GM18505 (cell line): Measurements from ENCODE around the gene TMPRSS11F.

Experiments
- ATAC-seq: cut with Tn5 transposase; IDR thresholded peaks from one replicate; pipeline ENCODE4 v1.9.1; 2021; ENCODE audit not compliant: unreplicated experiment
- POLR2A ChIP-seq: IDR thresholded peaks from 4 replicates; pipeline ENCODE4 v1.6.1; 2011; ENCODE audit warnings: borderline replicate concordance; ENCODE audit not compliant: insufficient read depth, insufficient read length; ENCODE audit errors: extremely low read depth

The TMPRSS11F gene

DNA sequence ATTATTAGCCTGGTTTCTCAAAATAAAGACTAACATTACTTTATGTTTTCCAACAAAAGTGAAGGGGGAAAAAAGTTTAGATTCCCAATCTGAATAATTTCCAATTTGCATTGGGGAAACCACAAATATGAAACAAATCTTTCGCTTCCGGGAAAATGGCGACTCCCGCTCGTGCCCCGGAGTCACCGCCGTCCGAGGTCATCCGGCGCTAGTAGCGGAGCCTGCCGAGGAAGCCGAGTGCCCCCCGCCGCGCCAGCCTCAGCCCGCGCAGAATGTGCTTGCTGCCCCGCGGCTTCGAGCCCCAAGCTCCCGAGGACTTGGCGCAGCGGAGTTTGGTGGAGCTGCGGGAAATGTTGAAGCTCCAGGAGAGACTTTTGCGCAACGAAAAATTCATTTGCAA, 91.4 kb downstream of the TMPRSS11F start:
- no peak for TF ChIP-seq POLR2A
- no peak for ATAC-seq

- ATAC-seq, result no peak
- no peak for TF ChIP-seq POLR2A
Observed at GRCh38 chr4:68021185-68021584, 108.5 kb downstream of the TMPRSS11F start.

- no peak for TF ChIP-seq POLR2A
Observed at GRCh38 chr4:68011684-68012083, 118.0 kb downstream of the TMPRSS11F start.

More at GRCh38 chr4:68011684-68012083, 118.0 kb downstream of the TMPRSS11F start:
- ATAC-seq, result no peak
